GM18858 (cell line): Measurements from ENCODE around the gene SHROOM1.
"Not testable (repeated sequence)": the region's sequence is repeated elsewhere in the genome, so short reads cannot be mapped to it uniquely, and the experiment has no call there.

Experiments
- ATAC-seq: cut with Tn5 transposase; IDR thresholded peaks from one replicate; pipeline ENCODE4 v1.9.1; 2021; ENCODE audit not compliant: unreplicated experiment

The SHROOM1 gene, protein sequence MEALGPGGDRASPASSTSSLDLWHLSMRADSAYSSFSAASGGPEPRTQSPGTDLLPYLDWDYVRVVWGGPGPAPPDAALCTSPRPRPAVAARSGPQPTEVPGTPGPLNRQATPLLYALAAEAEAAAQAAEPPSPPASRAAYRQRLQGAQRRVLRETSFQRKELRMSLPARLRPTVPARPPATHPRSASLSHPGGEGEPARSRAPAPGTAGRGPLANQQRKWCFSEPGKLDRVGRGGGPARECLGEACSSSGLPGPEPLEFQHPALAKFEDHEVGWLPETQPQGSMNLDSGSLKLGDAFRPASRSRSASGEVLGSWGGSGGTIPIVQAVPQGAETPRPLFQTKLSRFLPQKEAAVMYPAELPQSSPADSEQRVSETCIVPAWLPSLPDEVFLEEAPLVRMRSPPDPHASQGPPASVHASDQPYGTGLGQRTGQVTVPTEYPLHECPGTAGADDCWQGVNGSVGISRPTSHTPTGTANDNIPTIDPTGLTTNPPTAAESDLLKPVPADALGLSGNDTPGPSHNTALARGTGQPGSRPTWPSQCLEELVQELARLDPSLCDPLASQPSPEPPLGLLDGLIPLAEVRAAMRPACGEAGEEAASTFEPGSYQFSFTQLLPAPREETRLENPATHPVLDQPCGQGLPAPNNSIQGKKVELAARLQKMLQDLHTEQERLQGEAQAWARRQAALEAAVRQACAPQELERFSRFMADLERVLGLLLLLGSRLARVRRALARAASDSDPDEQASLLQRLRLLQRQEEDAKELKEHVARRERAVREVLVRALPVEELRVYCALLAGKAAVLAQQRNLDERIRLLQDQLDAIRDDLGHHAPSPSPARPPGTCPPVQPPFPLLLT

DNA sequence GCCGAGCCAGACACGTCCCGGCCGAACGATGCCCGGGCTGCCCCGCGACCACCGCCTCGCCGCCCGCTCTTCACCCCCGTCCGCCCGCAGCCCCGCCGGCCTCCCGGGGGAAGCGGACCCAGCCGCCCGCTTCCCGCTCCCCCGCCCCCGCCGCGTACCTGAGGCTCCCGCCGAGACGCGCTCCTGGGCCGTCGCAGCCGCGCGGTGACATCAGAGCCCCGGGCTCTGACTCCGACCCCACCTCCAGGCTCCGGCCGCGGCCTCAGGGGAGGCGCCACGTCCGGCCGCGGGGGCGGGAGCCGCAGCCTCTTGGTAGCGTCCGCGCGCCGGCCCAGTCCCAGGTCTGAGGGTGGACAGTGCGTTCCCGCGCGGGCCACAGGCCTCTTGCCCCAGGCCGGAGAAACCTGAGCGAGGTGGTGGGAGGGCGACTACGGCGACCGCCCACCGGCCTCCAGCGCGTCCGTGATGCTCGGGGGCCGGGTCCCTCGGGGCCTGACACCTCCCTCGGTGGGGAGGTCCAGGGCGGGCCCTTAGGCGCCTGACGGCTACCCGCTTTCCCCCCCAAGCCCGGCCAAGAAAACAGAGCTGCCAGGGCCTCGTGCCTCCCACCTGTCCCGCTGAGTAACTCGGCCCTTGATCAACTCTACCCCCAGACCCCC, at the start of gene SHROOM1:
Gene SHROOM1 (minus strand): TSS at position 212 of the 659 bp plus-strand sequence. CDS start 4,507 bp downstream, outside the sequence.
- ATAC-seq = peak; percentile 43

DNA sequence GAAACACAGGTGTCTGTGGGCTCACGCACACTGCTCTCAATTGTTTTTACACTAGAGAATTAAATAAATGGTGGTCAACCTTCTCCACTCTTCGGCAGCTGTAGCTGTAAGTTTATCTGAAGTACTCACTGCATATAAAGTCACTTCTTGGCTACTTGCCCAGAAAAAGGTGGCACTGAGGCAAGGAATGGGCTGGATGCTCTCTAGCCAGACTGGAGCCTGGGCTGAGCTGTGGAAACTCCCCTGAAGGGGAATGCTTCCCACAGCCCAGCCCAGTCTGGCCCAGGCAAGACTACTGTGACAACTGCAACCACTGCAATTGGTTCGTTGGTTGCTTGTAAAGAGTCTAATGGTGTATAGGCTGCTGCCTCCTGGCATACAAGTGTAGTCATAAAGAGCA, 47.5 kb upstream of the SHROOM1 start:
- ATAC-seq = no peak

DNA sequence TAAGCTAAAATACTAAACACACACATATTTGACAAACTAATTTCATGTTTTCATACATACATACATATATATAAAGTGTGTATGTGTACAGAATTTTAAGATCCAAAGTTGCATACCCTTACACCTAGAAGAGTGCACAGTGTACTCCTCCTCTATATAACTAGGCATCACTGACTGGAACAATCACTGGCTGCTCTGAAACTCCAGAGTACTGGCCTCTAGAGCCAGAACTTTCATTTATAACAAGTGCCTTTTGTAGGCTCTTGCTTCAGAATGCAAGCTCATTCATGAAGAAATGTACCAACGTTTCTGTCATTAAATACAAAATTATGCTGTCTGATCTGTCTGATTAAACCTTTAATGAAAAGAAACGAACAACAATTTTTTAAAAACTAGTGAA, 47.0 kb upstream of the SHROOM1 start:
- ATAC-seq = no peak

DNA sequence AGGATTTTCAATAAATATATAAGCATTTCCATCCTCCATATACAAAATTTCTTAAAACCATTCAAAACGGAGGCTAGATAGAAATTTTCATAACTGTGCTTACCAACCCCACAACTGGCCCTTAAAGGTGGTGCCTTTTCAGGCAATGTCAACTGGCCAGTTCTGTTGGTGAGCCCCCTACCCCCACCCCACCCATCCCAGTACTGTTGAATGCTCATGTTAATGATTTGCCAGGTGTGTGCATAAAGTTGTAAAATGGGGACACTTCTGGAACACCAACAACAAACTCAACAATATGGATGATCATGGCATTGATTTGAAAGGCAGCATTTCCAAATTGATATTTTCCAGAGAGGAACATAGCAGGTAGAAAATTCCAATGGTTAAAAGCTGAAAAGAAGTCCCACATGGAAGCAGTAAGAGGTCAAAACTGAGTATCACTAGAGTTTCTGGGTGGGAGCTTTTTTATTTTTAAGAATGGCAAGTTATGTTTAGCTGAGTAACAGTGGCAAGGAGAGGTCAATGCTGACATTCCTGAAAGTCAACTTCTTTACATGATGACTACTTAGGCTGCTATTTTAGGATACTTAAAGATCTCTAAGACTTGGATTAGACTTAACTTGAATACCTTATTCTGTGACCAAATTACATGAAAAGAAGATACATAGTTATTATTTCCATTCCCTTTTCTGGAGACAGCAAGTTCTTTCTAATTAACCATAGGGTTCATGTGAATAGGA, 45.7 kb upstream of the SHROOM1 start:
- no peak for ATAC-seq

DNA sequence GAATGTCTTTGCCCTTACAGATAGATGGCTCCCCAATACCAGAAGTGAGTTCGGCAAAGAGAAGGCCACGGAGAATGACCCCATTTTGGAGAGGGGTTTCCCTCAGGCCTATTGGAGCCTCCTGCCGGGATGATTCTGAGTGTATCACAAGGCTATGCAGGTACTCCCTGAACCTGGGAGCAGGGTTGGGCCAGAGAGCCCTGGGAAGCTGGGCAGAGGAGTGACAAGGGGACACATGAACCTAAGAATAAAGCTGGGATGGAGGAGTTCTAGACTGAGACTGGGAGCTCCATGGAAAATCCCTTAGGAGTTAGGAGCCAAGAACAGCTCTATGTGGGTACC, 43.5 kb upstream of the SHROOM1 start:
- no peak for ATAC-seq

DNA sequence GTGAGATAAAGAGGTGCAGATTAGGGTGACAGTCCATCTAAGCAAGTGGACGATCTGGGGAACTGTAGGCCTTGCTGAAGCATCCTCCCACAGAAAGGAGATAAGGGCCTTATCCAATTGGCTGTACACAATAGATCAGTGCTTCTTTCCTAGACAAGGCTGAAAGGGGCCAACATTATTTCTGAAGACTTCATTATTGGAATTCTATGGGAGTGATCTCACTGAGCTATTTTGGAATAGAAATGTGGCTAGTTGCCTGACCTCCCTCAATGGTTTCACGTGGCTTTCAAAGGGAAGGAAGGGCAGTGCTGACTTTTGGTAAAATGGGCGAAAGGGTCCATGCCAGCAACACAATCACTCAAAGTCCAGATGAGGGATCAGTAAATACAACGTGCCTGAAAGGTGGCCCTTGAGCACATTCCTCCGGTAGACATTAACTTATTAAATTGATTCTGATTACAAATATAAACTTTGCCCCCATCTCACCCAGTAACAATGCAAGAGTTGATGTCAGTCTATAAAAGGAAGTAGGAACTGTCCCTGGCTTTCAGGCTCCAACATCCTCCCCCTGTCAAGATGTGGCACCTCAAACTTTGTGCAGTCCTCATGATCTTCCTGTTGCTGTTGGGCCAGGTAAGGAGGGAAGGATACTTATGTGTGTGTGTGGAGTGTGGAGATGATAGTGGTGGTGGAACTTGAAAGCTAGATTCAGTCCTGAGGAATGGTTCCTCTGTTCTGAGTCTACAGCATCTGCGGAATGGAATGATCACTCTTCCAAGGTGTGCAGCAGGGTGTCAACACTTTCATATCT, 42.9 kb upstream of the SHROOM1 start, which contains the start of gene LEAP2:
Gene LEAP2 (plus strand): TSS at position 550 of the 811 bp plus-strand sequence. CDS start 27 bp downstream, at position 577.
- ATAC-seq = no peak

DNA sequence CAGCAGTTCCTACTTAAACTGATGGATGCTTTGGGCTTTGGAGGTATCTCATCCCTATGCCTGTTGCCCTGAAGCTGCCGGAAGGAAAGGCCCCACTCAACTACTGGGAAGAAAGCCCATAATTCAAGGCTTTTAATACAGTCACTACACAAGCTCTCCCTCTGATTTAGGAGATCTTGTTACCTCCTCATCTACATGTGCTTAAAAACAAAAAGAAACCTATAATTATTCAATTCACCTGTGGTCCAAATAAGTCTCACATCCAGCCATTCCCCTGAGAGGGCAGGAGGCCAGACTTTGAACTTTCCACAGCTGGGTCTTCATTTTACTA, 42.3 kb upstream of the SHROOM1 start:
- ATAC-seq = no peak

DNA sequence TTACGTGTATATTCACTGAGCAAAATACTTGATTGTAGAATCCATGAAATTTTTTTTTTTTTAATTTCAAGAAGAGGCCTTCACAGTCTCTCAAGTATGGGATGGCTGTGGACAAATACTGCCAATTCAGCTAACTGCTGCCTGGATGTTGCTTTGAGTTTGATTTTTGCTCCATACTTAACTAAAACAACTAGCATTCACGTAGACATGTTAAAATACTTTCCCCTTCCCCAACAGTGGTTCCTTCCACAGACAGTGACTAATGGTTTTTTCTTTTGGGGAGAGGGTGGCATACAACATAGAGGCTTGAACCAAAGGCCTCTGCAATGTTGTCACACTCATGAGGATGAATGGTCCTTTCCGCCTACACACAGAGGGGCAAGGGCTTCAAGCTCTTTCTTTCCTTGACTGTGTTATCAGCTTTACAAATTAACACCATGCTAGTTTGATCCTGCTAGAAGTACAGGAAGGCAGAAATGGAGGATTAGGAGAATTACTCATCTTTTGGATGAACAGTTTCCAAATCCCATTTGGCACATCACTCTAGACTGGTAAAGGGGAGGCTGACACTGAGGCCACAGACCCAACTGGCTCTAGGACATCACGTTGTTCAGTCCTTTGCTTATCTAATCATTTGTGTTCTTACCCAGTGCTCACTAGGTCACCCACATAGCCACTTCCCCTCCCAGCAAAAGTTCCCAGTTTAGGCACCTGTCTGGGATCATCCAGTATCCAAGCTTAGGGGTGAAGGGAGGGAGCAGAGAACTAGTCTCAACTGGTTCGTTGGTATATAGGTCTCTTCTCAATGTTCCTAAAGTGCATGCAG, 41.2 kb upstream of the SHROOM1 start:
- ATAC-seq = no peak

DNA sequence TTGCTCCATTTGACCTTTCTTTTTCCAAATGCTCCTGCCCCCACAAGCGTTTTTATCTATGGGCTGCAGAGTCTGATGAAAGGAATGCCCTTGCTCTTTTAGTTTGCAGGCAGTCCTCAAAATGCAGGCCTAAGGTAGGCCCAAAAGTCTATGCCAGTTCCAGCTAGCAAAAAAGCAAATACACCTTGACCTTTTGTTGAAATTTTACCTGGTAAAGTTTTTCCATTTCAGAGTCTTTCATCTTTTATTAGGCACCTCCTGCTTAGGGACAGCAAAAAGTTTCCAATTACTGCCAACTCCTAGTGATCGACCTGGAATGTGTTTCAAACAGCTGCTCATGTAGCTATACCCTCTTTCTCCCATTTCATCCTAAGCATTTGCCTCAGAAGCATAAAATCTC, 40.4 kb upstream of the SHROOM1 start:
- no peak for ATAC-seq

DNA sequence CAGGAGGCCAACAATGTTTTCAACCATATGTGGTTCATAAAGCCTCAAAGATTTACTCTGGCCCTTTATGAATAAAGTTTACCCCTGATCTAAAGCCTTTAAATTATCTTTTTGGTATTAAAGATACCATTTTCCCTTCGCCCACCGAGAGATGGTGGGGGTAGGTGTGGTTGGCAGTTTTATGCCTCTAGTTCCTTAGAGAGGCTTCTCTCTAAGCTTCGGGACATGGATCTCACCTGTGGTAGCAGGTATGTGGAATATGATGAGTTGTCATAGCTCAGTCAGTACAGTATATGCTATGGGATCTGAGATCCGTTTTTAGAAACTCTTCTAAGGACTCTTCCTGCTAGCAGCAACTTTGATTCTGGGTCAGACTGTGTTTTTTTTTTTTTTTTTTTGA, 38.3 kb upstream of the SHROOM1 start:
- no peak for ATAC-seq

DNA sequence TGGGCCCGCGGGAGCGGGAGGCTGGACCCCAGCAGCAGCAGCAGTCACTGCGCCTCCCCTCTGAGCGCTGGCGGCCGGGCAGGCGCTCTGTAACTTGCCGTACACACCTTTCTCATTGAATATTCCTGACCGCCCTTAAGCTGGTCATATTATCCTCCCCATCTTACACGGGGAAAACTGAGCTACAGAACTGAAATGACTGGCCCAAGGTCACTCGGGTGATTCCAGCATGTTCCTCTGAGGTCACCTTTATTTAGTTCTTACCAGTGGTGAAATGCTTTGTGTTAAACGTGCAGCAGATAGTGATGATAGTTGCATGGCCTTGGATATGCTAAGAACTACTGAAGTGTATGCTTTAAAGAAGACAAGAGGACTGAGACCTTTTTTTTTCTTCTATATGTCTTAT, 36.6 kb upstream of the SHROOM1 start:
- peak; percentile 6 for ATAC-seq

DNA sequence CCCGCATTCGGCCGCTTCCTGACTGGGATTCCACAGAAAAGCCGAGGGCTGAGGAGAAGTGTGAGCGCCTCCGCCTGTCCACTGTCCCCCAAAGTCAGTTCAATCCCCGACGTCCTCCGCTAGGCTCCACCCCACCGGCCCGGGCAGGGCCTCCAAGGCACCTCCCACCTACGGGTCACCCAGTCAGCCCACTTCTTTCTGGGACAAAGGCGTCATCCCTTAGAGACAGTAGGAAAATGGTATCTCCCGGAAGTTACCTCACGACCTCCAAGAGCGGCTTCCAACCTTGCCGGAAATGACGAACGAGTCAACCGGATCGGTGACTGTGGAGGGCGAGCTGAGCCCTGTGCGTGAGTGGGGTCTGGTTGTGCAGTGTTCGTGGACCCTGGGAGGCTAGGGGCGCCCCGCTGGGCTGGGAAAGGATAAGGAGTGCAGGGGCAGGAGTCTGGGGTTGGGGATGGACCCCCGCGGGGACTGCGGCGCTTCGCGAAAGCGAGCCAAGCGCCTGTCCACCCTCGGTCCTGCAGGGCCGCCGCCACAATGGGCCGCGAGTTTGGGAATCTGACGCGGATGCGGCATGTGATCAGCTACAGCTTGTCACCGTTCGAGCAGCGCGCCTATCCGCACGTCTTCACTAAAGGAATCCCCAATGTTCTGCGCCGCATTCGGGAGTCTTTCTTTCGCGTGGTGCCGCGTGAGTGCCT, 36.0 kb upstream of the SHROOM1 start, which contains the start of the genes GDF9 and UQCRQ:
Gene GDF9 (minus strand): TSS at position 128 of the 704 bp plus-strand sequence. CDS start 1,936 bp downstream, outside the sequence.
Gene UQCRQ (plus strand): TSS at position 301 of the 704 bp plus-strand sequence. CDS start 240 bp downstream, at position 541.
- peak; percentile 97 for ATAC-seq

DNA sequence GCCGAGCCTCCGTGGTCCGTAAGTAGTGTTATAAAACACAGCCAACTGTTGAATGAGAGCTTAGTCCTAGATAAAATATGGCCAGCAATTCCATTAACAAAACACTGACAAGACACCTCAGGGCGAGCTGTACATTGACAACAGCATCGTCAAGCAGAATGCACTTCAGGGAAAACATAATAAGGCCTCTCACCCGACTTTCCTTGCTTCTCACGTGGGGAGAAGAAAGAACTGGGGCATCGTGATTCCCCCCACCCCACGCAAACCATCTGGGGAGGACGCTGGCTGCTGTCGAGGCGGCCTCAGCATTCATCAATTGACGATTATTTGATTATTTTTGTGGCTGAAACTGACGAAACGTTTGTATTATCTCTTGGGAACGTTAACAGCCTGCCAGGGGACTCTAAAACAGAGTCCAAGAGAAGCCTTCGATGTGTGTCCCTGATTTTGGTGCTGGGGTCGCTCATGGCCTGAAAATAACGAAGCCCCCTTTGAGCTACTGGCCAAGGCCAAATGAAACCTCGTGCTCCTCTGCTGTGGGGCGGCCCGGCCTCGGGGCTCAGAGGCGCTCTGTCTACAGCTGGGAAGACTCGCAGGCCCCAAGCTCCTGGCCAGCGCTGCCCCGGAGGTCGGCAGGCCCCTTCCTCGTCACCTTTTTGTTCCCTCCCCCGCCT, 35.4 kb upstream of the SHROOM1 start:
- ATAC-seq = no peak

DNA sequence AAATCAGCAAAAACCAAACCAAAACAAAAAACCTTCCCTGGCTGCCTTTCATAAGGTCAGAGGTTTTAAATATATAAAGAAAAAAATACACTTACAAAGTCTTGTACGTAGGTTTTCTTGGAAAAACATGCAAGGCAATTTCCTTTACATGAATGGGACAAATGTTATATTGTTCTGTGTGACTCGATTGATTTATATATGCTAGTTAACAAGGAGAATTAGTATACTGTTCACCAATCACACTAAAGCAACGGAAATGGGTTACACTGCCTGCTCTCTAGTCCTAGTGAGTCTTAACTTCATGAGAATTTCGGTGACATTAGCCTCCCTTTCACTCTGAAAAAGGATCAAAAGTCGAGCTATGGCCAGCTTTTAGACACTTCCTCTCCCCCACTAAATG, 30.3 kb upstream of the SHROOM1 start:
- ATAC-seq = no peak

DNA sequence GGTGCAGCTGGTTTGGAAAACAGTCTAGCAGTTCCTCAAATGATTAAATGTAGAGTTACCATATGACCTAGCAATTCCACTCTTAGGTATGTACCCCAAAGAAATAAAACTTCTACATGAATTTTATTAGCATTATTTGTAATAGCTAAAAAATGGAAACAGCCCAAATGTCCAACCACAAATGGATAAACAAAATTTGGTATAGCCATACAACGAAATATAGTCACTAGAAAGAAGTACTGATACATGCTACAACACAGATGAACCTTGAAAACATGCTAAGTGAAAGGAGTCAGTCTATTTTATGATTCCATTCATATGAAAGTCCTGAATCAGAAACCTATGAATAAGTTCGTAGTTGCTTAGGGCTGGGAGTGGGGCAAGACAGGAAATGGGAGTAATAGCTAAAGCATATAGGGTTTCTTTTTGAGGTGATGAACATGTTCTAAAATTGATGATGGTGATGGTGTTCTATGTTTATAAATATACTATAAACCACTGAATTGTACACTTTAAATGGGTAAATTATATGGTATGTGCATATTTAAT, 29.5 kb upstream of the SHROOM1 start:
- no peak for ATAC-seq

DNA sequence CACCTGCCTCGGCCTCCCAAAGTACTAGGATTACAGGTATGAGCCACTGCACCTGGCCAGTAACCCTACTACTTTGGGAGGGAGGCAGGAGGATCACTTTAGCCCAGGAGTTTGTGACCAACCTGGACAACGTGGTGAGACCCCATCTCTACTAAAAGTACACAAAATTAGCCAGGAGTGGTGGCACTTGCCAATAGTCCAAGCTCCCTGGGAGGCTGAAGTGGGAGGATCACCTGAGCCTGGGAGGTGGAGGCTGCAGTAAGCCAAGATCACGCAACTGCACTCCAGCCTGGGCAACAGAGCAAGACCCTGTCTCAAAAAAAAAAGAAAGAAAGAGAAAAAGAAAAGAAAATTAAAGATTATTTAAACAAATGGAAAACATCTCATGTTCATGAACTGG, 25.6 kb upstream of the SHROOM1 start:
- no peak for ATAC-seq

DNA sequence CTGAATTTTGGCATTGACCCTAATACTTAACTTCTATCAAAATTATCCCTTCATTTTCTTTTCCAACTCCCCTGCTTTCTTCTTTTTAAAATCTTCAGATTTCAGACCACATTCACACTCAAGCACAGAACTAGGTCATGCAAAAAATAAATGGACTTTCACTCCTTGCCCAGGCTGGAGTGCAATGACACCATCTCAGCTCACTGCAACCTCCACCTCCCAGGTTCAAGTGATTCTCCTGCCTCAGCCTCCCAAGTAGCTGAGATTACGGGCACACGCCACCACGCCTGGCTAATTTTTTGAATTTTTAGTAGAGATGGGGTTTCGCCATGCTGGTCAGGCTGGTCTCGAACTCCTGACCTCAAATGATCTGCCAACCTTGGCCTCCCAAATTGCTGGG, 24.5 kb upstream of the SHROOM1 start:
- not testable (repeated sequence) for ATAC-seq

DNA sequence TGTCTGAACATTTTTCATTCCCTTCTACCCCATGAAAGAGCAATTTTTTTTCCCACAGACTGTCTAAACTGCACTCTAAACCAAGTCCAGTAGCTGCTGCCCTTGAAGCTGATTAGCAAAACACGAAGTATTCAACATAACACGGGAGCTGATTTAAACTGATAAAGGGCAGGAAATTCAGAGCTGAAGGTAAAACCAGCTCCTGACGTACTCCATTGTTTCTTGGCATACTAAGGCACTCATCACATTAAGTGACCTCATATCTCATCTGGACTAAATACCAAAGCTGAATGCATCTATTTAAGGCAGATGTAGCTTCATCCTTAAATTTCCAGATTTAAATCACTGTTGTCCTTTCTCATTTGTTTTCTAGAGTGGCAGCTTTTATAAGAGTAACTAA, 23.9 kb upstream of the SHROOM1 start:
- no peak for ATAC-seq
